Ascending aorta (tissue), 2 donors: ENCODE results near the gene VPS33B. TPM values are rescaled to one million over a fixed set of nuclear protein-coding genes. Genes with fewer than 3 reads are reported as not detected.

Source experiments
- DNase-seq, 2 donors: peaks; one replicate each; pipeline ENCODE4 v3.0.0-alpha.2; 2019; ENCODE audit warnings: low spot score in 2 of 2
- H3K27ac ChIP-seq, 2 donors: fragments of 200-600 bp; sonication (generic); one replicate each; pipeline ENCODE4 v1.5.1; 2016 to 2017; ENCODE audit warnings: mild to moderate bottlenecking in 1 of 2
- H3K27me3 ChIP-seq: fragments of 200-600 bp; sonication (generic); one replicate; pipeline ENCODE4 v1.5.1; 2017
- H3K36me3 ChIP-seq, 2 donors: fragments of 200-600 bp; sonication (generic); one replicate each; pipeline ENCODE4 v1.5.1; 2016
- H3K4me1 ChIP-seq, 2 donors: fragments of 200-600 bp; sonication (generic); one replicate each; pipeline ENCODE4 v1.5.1; 2016 to 2017; ENCODE audit warnings: mild to moderate bottlenecking in 1 of 2
- H3K4me3 ChIP-seq, 2 donors: fragments of 200-600 bp; sonication (generic); one replicate each; pipeline ENCODE4 v1.5.1; 2016 to 2017; ENCODE audit warnings: mild to moderate bottlenecking in 1 of 2
- H3K9me3 ChIP-seq, 2 donors: fragments of 200-600 bp; sonication (generic); one replicate each; pipeline ENCODE4 v1.5.1; 2016
- intact Hi-C: fragments of 100-400 bp; cut with DNase I; formaldehyde crosslinking; loops from one replicate; pipeline ENCODE4 v1.15.1; 2023
- total RNA-seq: library from RNA; depleted of rRNA; stranded (reverse); fragments of >200 nt; gene quantifications from one replicate; pipeline ENCODE4 v1.1.0, GENCODE V29; 2016
- TF ChIP-seq, protein P1 (sequence below), 3 experiments: fragments of 200-600 bp in 2 of 3; fragments of 450-650 bp in 1 of 3; sonication (generic) in 2 of 3; IDR thresholded peaks; one replicate each; pipeline ENCODE4 v1.5.1; 2016 to 2019; ENCODE audit warnings: antibody characterized with exemption in 3 of 3, mild to moderate bottlenecking in 1 of 3, moderate library complexity in 1 of 3

The VPS33B gene
- total RNA-seq, 1 donor from 2014 or later, result 0.53 TPM

GRCh38 chr15:90962021-90962420 is 60.4 kb downstream of the VPS33B start:
- Histone ChIP-seq H3K27ac (no peak overlapping the region), H3K4me3 (no peak overlapping the region), H3K27me3 (no peaks in the 10 kb centered on the region), H3K36me3 (peaks cover 7 to 11% of the 10 kb centered on the region in 2 donors), H3K4me1 (peaks cover 8 to 32% of the 10 kb centered on the region in 2 donors), H3K9me3 (no peaks in the 10 kb centered on the region)
- TF ChIP-seq, protein P1, sequence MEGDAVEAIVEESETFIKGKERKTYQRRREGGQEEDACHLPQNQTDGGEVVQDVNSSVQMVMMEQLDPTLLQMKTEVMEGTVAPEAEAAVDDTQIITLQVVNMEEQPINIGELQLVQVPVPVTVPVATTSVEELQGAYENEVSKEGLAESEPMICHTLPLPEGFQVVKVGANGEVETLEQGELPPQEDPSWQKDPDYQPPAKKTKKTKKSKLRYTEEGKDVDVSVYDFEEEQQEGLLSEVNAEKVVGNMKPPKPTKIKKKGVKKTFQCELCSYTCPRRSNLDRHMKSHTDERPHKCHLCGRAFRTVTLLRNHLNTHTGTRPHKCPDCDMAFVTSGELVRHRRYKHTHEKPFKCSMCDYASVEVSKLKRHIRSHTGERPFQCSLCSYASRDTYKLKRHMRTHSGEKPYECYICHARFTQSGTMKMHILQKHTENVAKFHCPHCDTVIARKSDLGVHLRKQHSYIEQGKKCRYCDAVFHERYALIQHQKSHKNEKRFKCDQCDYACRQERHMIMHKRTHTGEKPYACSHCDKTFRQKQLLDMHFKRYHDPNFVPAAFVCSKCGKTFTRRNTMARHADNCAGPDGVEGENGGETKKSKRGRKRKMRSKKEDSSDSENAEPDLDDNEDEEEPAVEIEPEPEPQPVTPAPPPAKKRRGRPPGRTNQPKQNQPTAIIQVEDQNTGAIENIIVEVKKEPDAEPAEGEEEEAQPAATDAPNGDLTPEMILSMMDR (IDR thresholded peaks at IDR 0.05), result no peak
- intact Hi-C loops, result no loop called here
- DNase-seq, result no peak

DNA sequence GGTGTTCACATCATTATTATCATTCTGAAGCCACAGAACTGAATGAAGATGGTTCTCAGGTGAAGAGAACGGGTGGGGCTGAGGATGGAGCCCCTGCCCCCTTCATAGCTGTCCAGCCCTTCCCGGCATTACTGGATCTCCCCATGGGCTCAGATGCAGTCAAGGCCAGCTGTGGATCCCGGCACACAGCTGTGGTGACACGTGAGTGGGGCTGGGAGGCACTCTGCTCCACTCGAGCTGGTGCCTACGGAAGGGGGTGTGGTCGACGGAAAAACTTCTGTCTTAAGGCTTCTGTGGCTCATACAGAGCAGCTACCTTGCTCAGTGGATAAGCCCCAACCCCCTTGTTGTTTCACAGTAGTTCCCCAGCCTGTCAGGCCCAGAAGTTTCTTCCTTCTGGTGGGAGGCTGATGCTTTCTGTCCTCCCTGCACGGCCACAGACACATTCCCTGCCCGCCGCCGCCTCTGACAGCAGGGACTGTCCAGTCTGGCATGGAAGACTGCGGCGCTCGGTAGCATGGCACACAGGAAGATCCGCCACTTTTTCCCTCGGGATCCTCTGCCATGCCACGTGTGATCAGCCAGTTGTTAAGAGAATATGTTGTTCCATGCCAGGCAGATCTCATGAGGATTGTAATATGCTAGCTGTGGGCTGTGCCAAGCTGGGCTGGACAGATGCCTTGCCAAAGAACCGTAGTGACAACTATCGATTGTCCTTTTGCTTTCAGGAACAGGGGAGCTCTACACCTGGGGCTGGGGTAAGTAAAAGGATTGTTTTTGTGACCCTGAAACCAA is 61.9 kb downstream of the VPS33B start:
- intact Hi-C loops, result no loop called here
- H3K4me3 ChIP-seq, result peak overlapping the region; percentile 7 to 51
- H3K4me1 ChIP-seq, result peaks cover 9 to 39% of the 10 kb centered on the region in 2 donors
- H3K27ac ChIP-seq, result peak overlapping the region; percentile 83 to 91
- H3K9me3 ChIP-seq, result no peaks in the 10 kb centered on the region
- H3K27me3 ChIP-seq, result no peaks in the 10 kb centered on the region
- peaks cover 2 to 7% of the 10 kb centered on the region in 2 donors for H3K36me3 ChIP-seq
- TF ChIP-seq, protein P1 (IDR thresholded peaks at IDR 0.05), result no peak
- no peak for DNase-seq

DNA sequence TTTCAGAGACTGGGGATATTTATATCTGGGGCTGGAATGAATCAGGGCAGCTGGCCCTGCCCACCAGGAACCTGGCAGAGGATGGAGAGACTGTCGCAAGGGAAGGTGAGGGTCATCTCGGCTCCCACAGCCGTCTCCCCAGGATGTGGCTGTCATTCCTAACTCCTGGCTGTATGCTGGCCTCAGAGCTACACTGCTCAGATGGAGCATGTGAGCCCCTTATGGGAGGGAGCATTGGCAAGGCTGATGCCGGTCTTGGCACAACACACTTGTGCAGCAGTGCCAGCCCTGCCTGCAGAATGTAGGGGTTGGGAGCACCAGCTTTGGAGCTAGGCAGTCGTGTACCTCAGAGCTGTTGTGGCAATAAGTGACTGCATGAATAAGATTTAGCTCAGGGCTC is 62.5 kb downstream of the VPS33B start:
- Histone ChIP-seq H3K27me3 (no peaks in the 10 kb centered on the region), H3K9me3 (no peaks in the 10 kb centered on the region), H3K4me1 (peaks cover 13 to 44% of the 10 kb centered on the region in 2 donors), H3K36me3 (peaks cover 0 to 7% of the 10 kb centered on the region in 2 donors), H3K27ac (peak overlapping the region; percentile 83 to 91), H3K4me3 (peak overlapping the region in 1 of 2 donors; percentile 51)
- intact Hi-C loops, result loop anchor here (5.0 kb wide), 1 partner anchor 312 kb away; no protein-coding TSS in a partner anchor
- TF ChIP-seq, protein P1 (IDR thresholded peaks at IDR 0.05), result no peak
- peak; percentile 61 to 92 for DNase-seq

DNA sequence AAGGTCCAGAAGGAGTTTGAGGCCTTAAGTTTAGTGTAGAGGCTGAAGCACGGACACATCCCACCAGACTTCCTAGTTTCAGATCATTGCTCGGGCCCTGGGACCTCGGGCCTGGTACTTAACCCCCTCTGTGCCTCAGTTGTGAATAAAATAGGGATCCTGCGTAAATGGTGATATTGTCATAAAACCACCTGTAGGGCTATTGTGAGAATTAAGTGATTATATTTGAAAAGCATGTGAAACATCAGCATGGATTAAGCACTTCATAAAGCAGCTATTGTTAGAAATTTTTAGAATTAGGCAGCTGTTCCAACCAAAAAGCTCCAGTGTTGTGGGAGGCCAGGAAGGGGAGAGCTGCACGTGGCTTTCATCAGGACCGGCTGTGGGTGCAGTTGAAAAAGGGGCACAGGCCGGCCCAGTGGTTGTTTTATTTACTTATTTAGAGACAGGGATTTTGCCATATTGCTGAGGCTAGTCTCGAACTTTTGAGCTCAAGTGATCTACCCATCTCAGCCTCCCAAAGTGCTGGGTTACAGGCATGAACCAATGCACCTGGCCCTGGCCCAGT is 63.3 kb downstream of the VPS33B start:
- no peak for DNase-seq
- Histone ChIP-seq H3K4me3 (no peak overlapping the region), H3K27ac (peak overlapping the region; percentile 83 to 91), H3K36me3 (peaks cover 0 to 4% of the 10 kb centered on the region in 2 donors), H3K9me3 (no peaks in the 10 kb centered on the region), H3K4me1 (peaks cover 13 to 44% of the 10 kb centered on the region in 2 donors), H3K27me3 (no peaks in the 10 kb centered on the region)
- TF ChIP-seq, protein P1 (IDR thresholded peaks at IDR 0.05), result no peak
- intact Hi-C loops, result loop anchor here (5.0 kb wide), 1 partner anchor 313 kb away; no protein-coding TSS in a partner anchor

GRCh38 chr15:90957791-90958190 is 64.6 kb downstream of the VPS33B start:
- TF ChIP-seq, protein P1 (IDR thresholded peaks at IDR 0.05), result no peak
- peak overlapping the region; percentile 50 to 73 for H3K4me3 ChIP-seq
- no peaks in the 10 kb centered on the region for H3K9me3 ChIP-seq
- intact Hi-C loops, result loop anchor here (1.0 to 5.0 kb wide), 3 partner anchors 23 to 315 kb away; partner anchors contain the start of gene UNC45A
- no peaks in the 10 kb centered on the region for H3K27me3 ChIP-seq
- H3K27ac ChIP-seq, result peak overlapping the region; percentile 71 to 91
- peaks cover 12% of the 10 kb centered on the region in 2 donors for H3K36me3 ChIP-seq
- peaks cover 13 to 44% of the 10 kb centered on the region in 2 donors for H3K4me1 ChIP-seq
- DNase-seq, result no peak
